GM12878 (cell line): ENCODE measurements around the gene CRACDL.

Experiments
- BMI1 ChIP-seq: fragments of 450-650 bp; IDR thresholded peaks from 2 replicates; pipeline ENCODE4 v1.6.1; 2016; ENCODE audit warnings: mild to moderate bottlenecking, moderate library complexity, borderline replicate concordance
- BRCA1 ChIP-seq: IDR thresholded peaks from 2 replicates; pipeline ENCODE4 v1.6.1; 2011; ENCODE audit warnings: low read depth, low read length, improper control_type of control experiment
- CHD2 ChIP-seq: IDR thresholded peaks from 2 replicates; pipeline ENCODE4 v1.6.1; 2011; ENCODE audit warnings: low read depth, low read length, improper control_type of control experiment, borderline replicate concordance
- CREB1 ChIP-seq: IDR thresholded peaks from 2 replicates; pipeline ENCODE4 v1.6.1; 2012; ENCODE audit warnings: low read depth, mild to moderate bottlenecking, inconsistent platforms
- CREM ChIP-seq: IDR thresholded peaks from 2 replicates; pipeline ENCODE4 v1.6.1; 2014; ENCODE audit warnings: antibody characterized with exemption, low read depth
- CTCF ChIP-seq, 3 experiments: IDR thresholded peaks in 2 of 3; conservative IDR thresholded peaks in 1 of 3; 2 replicates each; pipeline ENCODE4 v1.5.1; 2011; ENCODE audit warnings: low read depth in 3 of 3, low read length in 3 of 3, mild to moderate bottlenecking in 3 of 3, control low read depth in 2 of 3, moderate library complexity in 2 of 3, inconsistent platforms in 1 of 3, mixed read lengths in 1 of 3; ENCODE audit not compliant: control insufficient read depth in 2 of 3, insufficient read depth in 1 of 3; ENCODE audit errors: extremely low read depth in 1 of 3
- EP300 ChIP-seq, 2 experiments: fragments of 150-350 bp in 1 of 2; IDR thresholded peaks; 2 replicates each; pipeline ENCODE4 v1.6.1; 2011 to 2012; ENCODE audit warnings: low read depth in 2 of 2, low read length in 2 of 2, borderline replicate concordance in 1 of 2, improper control_type of control experiment in 1 of 2, inconsistent platforms in 1 of 2; ENCODE audit not compliant: control insufficient read depth in 1 of 2
- ESRRA ChIP-seq: IDR thresholded peaks from 2 replicates; pipeline ENCODE4 v1.6.1; 2012; ENCODE audit warnings: mild to moderate bottlenecking, low read length, improper control_type of control experiment
- IKZF2 ChIP-seq, 2 experiments: fragments of 450-650 bp; IDR thresholded peaks; 2 replicates each; pipeline ENCODE4 v1.6.1; 2017; ENCODE audit warnings: mild to moderate bottlenecking in 2 of 2, moderate library complexity in 2 of 2
- POLR2A ChIP-seq: IDR thresholded peaks from 2 replicates; pipeline ENCODE4 v1.6.1; 2011; ENCODE audit warnings: low read depth, mild to moderate bottlenecking, low read length
- YY1 ChIP-seq: IDR thresholded peaks from 2 replicates; pipeline ENCODE4 v1.6.1; 2011; ENCODE audit warnings: low read depth, mild to moderate bottlenecking, low read length
- TF ChIP-seq, protein P1 (sequence below): IDR thresholded peaks from 2 replicates; pipeline ENCODE4 v1.6.1; 2012; ENCODE audit warnings: low read depth, low read length, improper control_type of control experiment
- TF ChIP-seq, protein P2 (sequence below): fragments of 450-650 bp; IDR thresholded peaks from 2 replicates; pipeline ENCODE4 v1.6.1; 2017; ENCODE audit warnings: mild to moderate bottlenecking, moderate library complexity

DNA sequence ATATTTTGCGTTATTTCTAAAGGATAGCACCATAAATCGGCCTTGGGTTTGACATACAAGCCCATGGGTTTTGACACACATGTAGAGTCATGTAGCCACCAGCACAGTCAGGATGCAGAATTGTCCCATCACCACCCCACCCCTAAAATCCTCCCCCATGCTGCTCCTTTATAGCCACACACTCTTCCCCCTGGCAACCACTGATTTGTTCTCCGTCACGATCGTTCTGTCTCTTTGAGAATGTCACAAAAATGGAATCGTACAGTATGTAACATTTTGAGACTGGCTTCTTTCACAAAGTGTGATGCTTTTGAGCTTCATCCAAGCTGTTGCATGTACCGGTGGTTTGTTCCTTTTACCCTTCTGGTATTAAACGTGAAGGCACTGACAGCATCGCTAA is 39.1 kb downstream of the CRACDL start:
- no peak for TF ChIP-seq CTCF (IDR thresholded peaks at IDR 0.05 in 2 of 3, conservative IDR thresholded peaks at IDR 0.05 in 1 of 3; ENCODE audit: control insufficient read depth in 2 of 3, extremely low read depth in 1 of 3, insufficient read depth in 1 of 3, low read depth in 3 of 3, low read length in 3 of 3)
- TF ChIP-seq BMI1: no peak
- TF ChIP-seq YY1: no peak
- no peak for TF ChIP-seq CREM
- TF ChIP-seq IKZF2 (IDR thresholded peaks at IDR 0.05): no peak
- no peak for TF ChIP-seq POLR2A
- TF ChIP-seq CHD2: no peak
- TF ChIP-seq EP300 (IDR thresholded peaks at IDR 0.05; ENCODE audit: borderline replicate concordance in 1 of 2, control insufficient read depth in 1 of 2, low read depth in 2 of 2, low read length in 2 of 2): no peak
- TF ChIP-seq, protein P1, sequence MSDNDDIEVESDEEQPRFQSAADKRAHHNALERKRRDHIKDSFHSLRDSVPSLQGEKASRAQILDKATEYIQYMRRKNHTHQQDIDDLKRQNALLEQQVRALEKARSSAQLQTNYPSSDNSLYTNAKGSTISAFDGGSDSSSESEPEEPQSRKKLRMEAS: no peak
- TF ChIP-seq, protein P2, sequence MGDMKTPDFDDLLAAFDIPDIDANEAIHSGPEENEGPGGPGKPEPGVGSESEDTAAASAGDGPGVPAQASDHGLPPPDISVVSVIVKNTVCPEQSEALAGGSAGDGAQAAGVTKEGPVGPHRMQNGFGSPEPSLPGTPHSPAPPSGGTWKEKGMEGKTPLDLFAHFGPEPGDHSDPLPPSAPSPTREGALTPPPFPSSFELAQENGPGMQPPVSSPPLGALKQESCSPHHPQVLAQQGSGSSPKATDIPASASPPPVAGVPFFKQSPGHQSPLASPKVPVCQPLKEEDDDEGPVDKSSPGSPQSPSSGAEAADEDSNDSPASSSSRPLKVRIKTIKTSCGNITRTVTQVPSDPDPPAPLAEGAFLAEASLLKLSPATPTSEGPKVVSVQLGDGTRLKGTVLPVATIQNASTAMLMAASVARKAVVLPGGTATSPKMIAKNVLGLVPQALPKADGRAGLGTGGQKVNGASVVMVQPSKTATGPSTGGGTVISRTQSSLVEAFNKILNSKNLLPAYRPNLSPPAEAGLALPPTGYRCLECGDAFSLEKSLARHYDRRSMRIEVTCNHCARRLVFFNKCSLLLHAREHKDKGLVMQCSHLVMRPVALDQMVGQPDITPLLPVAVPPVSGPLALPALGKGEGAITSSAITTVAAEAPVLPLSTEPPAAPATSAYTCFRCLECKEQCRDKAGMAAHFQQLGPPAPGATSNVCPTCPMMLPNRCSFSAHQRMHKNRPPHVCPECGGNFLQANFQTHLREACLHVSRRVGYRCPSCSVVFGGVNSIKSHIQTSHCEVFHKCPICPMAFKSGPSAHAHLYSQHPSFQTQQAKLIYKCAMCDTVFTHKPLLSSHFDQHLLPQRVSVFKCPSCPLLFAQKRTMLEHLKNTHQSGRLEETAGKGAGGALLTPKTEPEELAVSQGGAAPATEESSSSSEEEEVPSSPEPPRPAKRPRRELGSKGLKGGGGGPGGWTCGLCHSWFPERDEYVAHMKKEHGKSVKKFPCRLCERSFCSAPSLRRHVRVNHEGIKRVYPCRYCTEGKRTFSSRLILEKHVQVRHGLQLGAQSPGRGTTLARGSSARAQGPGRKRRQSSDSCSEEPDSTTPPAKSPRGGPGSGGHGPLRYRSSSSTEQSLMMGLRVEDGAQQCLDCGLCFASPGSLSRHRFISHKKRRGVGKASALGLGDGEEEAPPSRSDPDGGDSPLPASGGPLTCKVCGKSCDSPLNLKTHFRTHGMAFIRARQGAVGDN: no peak
- TF ChIP-seq CREB1: no peak
- TF ChIP-seq ESRRA: no peak
- no peak for TF ChIP-seq BRCA1
